Muscle layer of duodenum (tissue), 2 donors: ENCODE measurements around the gene PSME4.
"Not testable (repeated sequence)": the region's sequence is repeated elsewhere in the genome, so short reads cannot be mapped to it uniquely, and the experiment has no call there.

Experiments
- H3K27ac ChIP-seq: one replicate; pipeline ENCODE4 v1.7.0; 2013; ENCODE audit warnings: mild to moderate bottlenecking, low read length
- H3K27me3 ChIP-seq: one replicate; pipeline ENCODE4 v1.7.0; 2013; ENCODE audit warnings: low read depth, mild to moderate bottlenecking, control low read depth, low read length
- H3K36me3 ChIP-seq, 2 donors: one replicate each; pipeline ENCODE4 v1.7.0; 2013; ENCODE audit warnings: low read length in 2 of 2, control low read depth in 1 of 2, mild to moderate bottlenecking in 1 of 2; ENCODE audit not compliant: insufficient read depth in 2 of 2, control insufficient read depth in 1 of 2
- H3K4me1 ChIP-seq, 2 donors: one replicate each; pipeline ENCODE4 v1.7.0; 2013; ENCODE audit warnings: low read length in 2 of 2, mild to moderate bottlenecking in 2 of 2, control low read depth in 1 of 2, moderate library complexity in 1 of 2; ENCODE audit not compliant: insufficient read depth in 2 of 2, control insufficient read depth in 1 of 2
- H3K4me3 ChIP-seq, 2 donors: one replicate each; pipeline ENCODE4 v1.7.0; 2013; ENCODE audit warnings: low read length in 2 of 2, low read depth in 1 of 2, mild to moderate bottlenecking in 1 of 2
- H3K9me3 ChIP-seq, 2 donors: one replicate each; pipeline ENCODE4 v1.7.0; 2013; ENCODE audit warnings: low read length in 2 of 2, control low read depth in 1 of 2, mild to moderate bottlenecking in 1 of 2; ENCODE audit not compliant: control insufficient read depth in 1 of 2
- donor health status: healthy.

PSME4 gene

GRCh38 chr2:53926321-53926720 is 44.5 kb downstream of the PSME4 start:
- H3K4me1 ChIP-seq, H3K27ac ChIP-seq, H3K4me3 ChIP-seq, H3K27me3 ChIP-seq, H3K9me3 ChIP-seq: not testable (repeated sequence)
- peaks cover 50 to 71% of the 10 kb centered on the region in 2 donors for H3K36me3 ChIP-seq

- Histone ChIP-seq H3K4me3 (no peak overlapping the region), H3K4me1 (no peaks in the 10 kb centered on the region), H3K36me3 (peaks cover 15 to 32% of the 10 kb centered on the region in 2 donors), H3K27me3 (no peaks in the 10 kb centered on the region), H3K9me3 (no peaks in the 10 kb centered on the region), H3K27ac (no peak overlapping the region)
These were observed 57.1 kb downstream of the PSME4 start for GRCh38 chr2:53913721-53914120.

GRCh38 chr2:53911434-53912189 is 59.2 kb downstream of the PSME4 start:
- Histone ChIP-seq H3K4me1 (no peaks in the 10 kb centered on the region), H3K9me3 (no peaks in the 10 kb centered on the region), H3K27me3 (no peaks in the 10 kb centered on the region), H3K36me3 (peaks cover 21 to 42% of the 10 kb centered on the region in 2 donors), H3K27ac (no peak overlapping the region), H3K4me3 (no peak overlapping the region)

- Histone ChIP-seq H3K9me3 (no peaks in the 10 kb centered on the region), H3K27ac (no peak overlapping the region), H3K36me3 (peaks cover 48 to 59% of the 10 kb centered on the region in 2 donors)
These were observed 63.2 kb downstream of the PSME4 start for GRCh38 chr2:53907582-53907981.

GRCh38 chr2:53905396-53905795 is 65.4 kb downstream of the PSME4 start:
- H3K4me1 ChIP-seq: no peaks in the 10 kb centered on the region
- H3K9me3 ChIP-seq: no peaks in the 10 kb centered on the region
- no peak overlapping the region for H3K4me3 ChIP-seq
- H3K27me3 ChIP-seq: no peaks in the 10 kb centered on the region
- no peak overlapping the region for H3K27ac ChIP-seq
- peaks cover 57 to 78% of the 10 kb centered on the region in 2 donors for H3K36me3 ChIP-seq

More at GRCh38 chr2:53907582-53907981, 63.2 kb downstream of the PSME4 start:
- no peaks in the 10 kb centered on the region for H3K4me1 ChIP-seq
- no peak overlapping the region for H3K4me3 ChIP-seq
- H3K27me3 ChIP-seq: no peaks in the 10 kb centered on the region

GRCh38 chr2:53903011-53903410 is 67.8 kb downstream of the PSME4 start:
- H3K27me3 ChIP-seq: no peaks in the 10 kb centered on the region
- H3K4me1 ChIP-seq: no peaks in the 10 kb centered on the region
- no peak overlapping the region for H3K4me3 ChIP-seq
- H3K9me3 ChIP-seq: no peaks in the 10 kb centered on the region
- no peak overlapping the region for H3K27ac ChIP-seq
- H3K36me3 ChIP-seq: peaks cover 52 to 83% of the 10 kb centered on the region in 2 donors

- Histone ChIP-seq H3K27ac (no peak overlapping the region), H3K27me3 (no peaks in the 10 kb centered on the region), H3K9me3 (no peaks in the 10 kb centered on the region), H3K4me3 (no peak overlapping the region), H3K36me3 (peaks cover 49 to 84% of the 10 kb centered on the region in 2 donors), H3K4me1 (no peaks in the 10 kb centered on the region)
These were observed 69.6 kb downstream of the PSME4 start for GRCh38 chr2:53901192-53901591.

- H3K9me3 ChIP-seq: no peaks in the 10 kb centered on the region
- peaks cover 56 to 77% of the 10 kb centered on the region in 2 donors for H3K36me3 ChIP-seq
- H3K4me1 ChIP-seq: no peaks in the 10 kb centered on the region
- H3K27ac ChIP-seq: no peak overlapping the region
- no peak overlapping the region for H3K4me3 ChIP-seq
- no peaks in the 10 kb centered on the region for H3K27me3 ChIP-seq
These were observed 73.9 kb downstream of the PSME4 start for GRCh38 chr2:53896864-53897263.

- H3K4me3 ChIP-seq: no peak overlapping the region
- no peaks in the 10 kb centered on the region for H3K27me3 ChIP-seq
- peaks cover 70 to 71% of the 10 kb centered on the region in 2 donors for H3K36me3 ChIP-seq
- no peak overlapping the region for H3K27ac ChIP-seq
- H3K4me1 ChIP-seq: no peaks in the 10 kb centered on the region
- H3K9me3 ChIP-seq: no peaks in the 10 kb centered on the region
These were observed 84.2 kb downstream of the PSME4 start for GRCh38 chr2:53886406-53887280.

GRCh38 chr2:53884883-53885282 is 85.9 kb downstream of the PSME4 start:
- H3K4me1 ChIP-seq: no peaks in the 10 kb centered on the region
- H3K27ac ChIP-seq: no peak overlapping the region
- no peaks in the 10 kb centered on the region for H3K27me3 ChIP-seq
- H3K9me3 ChIP-seq: no peaks in the 10 kb centered on the region
- H3K4me3 ChIP-seq: no peak overlapping the region
- peaks cover 60 to 72% of the 10 kb centered on the region in 2 donors for H3K36me3 ChIP-seq

- Histone ChIP-seq H3K36me3 (peaks cover 42 to 68% of the 10 kb centered on the region in 2 donors), H3K27ac (no peak overlapping the region), H3K27me3 (no peaks in the 10 kb centered on the region), H3K4me1 (no peaks in the 10 kb centered on the region), H3K9me3 (no peaks in the 10 kb centered on the region), H3K4me3 (no peak overlapping the region)
These were observed 88.8 kb downstream of the PSME4 start for GRCh38 chr2:53881986-53882385.
